Gastrocnemius medialis (tissue), 4 donors: ENCODE results near the gene RBKS. TPM values are rescaled to one million over a fixed set of nuclear protein-coding genes. Genes with fewer than 3 reads are reported as not detected.

Experiments
- ATAC-seq, 2 donors: fragments of 150-250 bp; one replicate each; pipeline ENCODE4 v1.9.1; 2016
- DNase-seq, 2 donors: peaks; one replicate each; pipeline ENCODE4 v3.0.0-alpha.2; 2019
- H3K27ac ChIP-seq, 4 donors: fragments of 200-600 bp; sonication (generic); 1 replicate in 1 of 4; 2 replicates in 3 of 4; pipeline ENCODE4 v1.5.1; 2016 to 2018; ENCODE audit warnings: mild to moderate bottlenecking in 2 of 4, moderate library complexity in 1 of 4
- H3K27me3 ChIP-seq, 3 donors: fragments of 200-600 bp; sonication (generic) in 2 of 3; 1 replicate in 1 of 3; 2 replicates in 2 of 3; pipeline versions ENCODE4 v1.5.1 to v1.6.0; 2016 to 2019; ENCODE audit warnings: mild to moderate bottlenecking in 1 of 3, moderate library complexity in 1 of 3
- H3K36me3 ChIP-seq, 2 donors: fragments of 200-600 bp; sonication (generic) in 1 of 2; one replicate each; pipeline ENCODE4 v1.5.1; 2017 to 2018
- H3K4me1 ChIP-seq, 2 donors: fragments of 200-600 bp; sonication (generic) in 1 of 2; one replicate each; pipeline ENCODE4 v1.5.1; 2016 to 2017; ENCODE audit warnings: mild to moderate bottlenecking in 2 of 2
- H3K4me3 ChIP-seq, 4 donors: fragments of 200-600 bp; sonication (generic) in 3 of 4; 1 replicate in 1 of 4; 2 replicates in 3 of 4; pipeline ENCODE4 v1.5.1; 2016 to 2019; ENCODE audit warnings: mild to moderate bottlenecking in 2 of 4
- H3K9me3 ChIP-seq, 3 donors: fragments of 200-600 bp; sonication (generic) in 2 of 3; 1 replicate in 1 of 3; 2 replicates in 2 of 3; pipeline ENCODE4 v1.5.1; 2016 to 2019
- CTCF ChIP-seq, 5 experiments: fragments of 450-650 bp in 3 of 5; fragments of 200-600 bp in 2 of 5; sonication (generic) in 2 of 5; IDR thresholded peaks in 4 of 5; conservative IDR thresholded peaks in 1 of 5; 1 replicate in 4 of 5; 2 replicates in 1 of 5; pipeline ENCODE4 v1.5.1; 2016 to 2019; ENCODE audit warnings: antibody characterized with exemption in 5 of 5, mild to moderate bottlenecking in 3 of 5, moderate library complexity in 3 of 5
- POLR2A ChIP-seq, 2 donors: fragments of 450-650 bp; IDR thresholded peaks; one replicate each; pipeline ENCODE4 v1.6.1; 2017; ENCODE audit warnings: antibody characterized with exemption in 2 of 2, mild to moderate bottlenecking in 2 of 2, moderate library complexity in 2 of 2
- in situ Hi-C, 4 donors: fragments of 200-750 bp; cut with MboI; loops; one replicate each; pipeline versions ENCODE4 v1.15.0 to v1.8.0; 2017; ENCODE audit warnings: low sequenced_read_pairs in 4 of 4
- intact Hi-C: fragments of 100-400 bp; cut with DNase I; formaldehyde crosslinking; loops from one replicate; pipeline ENCODE4 v1.15.1; 2023; ENCODE audit warnings: low total_unique reads
- total RNA-seq, 4 donors: library from RNA; depleted of rRNA; stranded (reverse); fragments of >200 nt; gene quantifications; one replicate each; pipeline versions ENCODE4 v1.1.0 to v1.2.3, GENCODE V29; 2016

Gene RBKS
- total RNA-seq, 4 donors from 2014 or later = 0.41 to 5.4 (median 3.0) TPM

GRCh38 chr2:27929916-27930486, 39.8 kb upstream of the RBKS start:
- H3K27me3 ChIP-seq = no peaks in the 10 kb centered on the region
- no peak for TF ChIP-seq POLR2A (IDR thresholded peaks at IDR 0.05)
- no peak for TF ChIP-seq CTCF (IDR thresholded peaks at IDR 0.05 in 4 of 5, conservative IDR thresholded peaks at IDR 0.05 in 1 of 5)
- H3K36me3 ChIP-seq = peaks cover 0 to 6% of the 10 kb centered on the region in 2 donors
- intact Hi-C loops = no loop called here
- no peak overlapping the region for H3K27ac ChIP-seq
- DNase-seq (no peak), ATAC-seq (no peak)
- in situ Hi-C loops = no loop called here
- H3K4me3 ChIP-seq = no peak overlapping the region
- H3K4me1 ChIP-seq = peaks cover under 1 to 5% of the 10 kb centered on the region in 2 donors
- H3K9me3 ChIP-seq = no peaks in the 10 kb centered on the region

GRCh38 chr2:27925766-27926472, 35.7 kb upstream of the RBKS start:
- in situ Hi-C loops (no loop called here), intact Hi-C loops (no loop called here)
- no peak for TF ChIP-seq POLR2A (IDR thresholded peaks at IDR 0.05)
- TF ChIP-seq CTCF (IDR thresholded peaks at IDR 0.05 in 4 of 5, conservative IDR thresholded peaks at IDR 0.05 in 1 of 5) = no peak
- Histone ChIP-seq H3K27ac (no peak overlapping the region), H3K4me3 (no peak overlapping the region), H3K9me3 (no peaks in the 10 kb centered on the region), H3K4me1 (peaks cover 13 to 20% of the 10 kb centered on the region in 2 donors), H3K36me3 (peaks cover 0 to 6% of the 10 kb centered on the region in 2 donors), H3K27me3 (no peaks in the 10 kb centered on the region)
- DNase-seq = no peak
- no peak for ATAC-seq

- Histone ChIP-seq H3K9me3 (no peaks in the 10 kb centered on the region), H3K36me3 (no peaks in the 10 kb centered on the region), H3K4me3 (no peak overlapping the region), H3K27me3 (no peaks in the 10 kb centered on the region), H3K4me1 (peaks cover 24 to 38% of the 10 kb centered on the region in 2 donors), H3K27ac (no peak overlapping the region)
- ATAC-seq (no peak), DNase-seq (no peak)
- intact Hi-C loops (no loop called here), in situ Hi-C loops (no loop called here)
- TF ChIP-seq CTCF (IDR thresholded peaks at IDR 0.05 in 4 of 5, conservative IDR thresholded peaks at IDR 0.05 in 1 of 5) (no peak), POLR2A (IDR thresholded peaks at IDR 0.05) (no peak)
These were observed 32.7 kb upstream of the RBKS start for GRCh38 chr2:27922842-27923241.

GRCh38 chr2:27921880-27922547, 31.8 kb upstream of the RBKS start:
- intact Hi-C loops = no loop called here
- no peak for DNase-seq
- in situ Hi-C loops = no loop called here
- no peak for TF ChIP-seq CTCF (IDR thresholded peaks at IDR 0.05 in 4 of 5, conservative IDR thresholded peaks at IDR 0.05 in 1 of 5)
- no peak for TF ChIP-seq POLR2A (IDR thresholded peaks at IDR 0.05)
- no peaks in the 10 kb centered on the region for H3K36me3 ChIP-seq
- H3K4me3 ChIP-seq = no peak overlapping the region
- H3K27me3 ChIP-seq = no peaks in the 10 kb centered on the region
- peaks cover 24 to 38% of the 10 kb centered on the region in 2 donors for H3K4me1 ChIP-seq
- no peaks in the 10 kb centered on the region for H3K9me3 ChIP-seq
- no peak for ATAC-seq
- peak overlapping the region in 2 of 4 donors; percentile 62 to 69 for H3K27ac ChIP-seq
